Measurements from ENCODE around the gene ARSK. TPM values are rescaled to one million over a fixed set of nuclear protein-coding genes. Genes with fewer than 3 reads are reported as not detected.

ARSK gene
- total RNA-seq, 1 donor from 2014 or later = 5.7 TPM

- TF ChIP-seq CTCF (IDR thresholded peaks at IDR 0.05) = no peak
- H3K36me3 ChIP-seq = no peaks in the 10 kb centered on the region
- H3K4me1 ChIP-seq = no peaks in the 10 kb centered on the region
- intact Hi-C loops (cut with DNase I) = no loop called here
- H3K27me3 ChIP-seq = no peaks in the 10 kb centered on the region
- DNase-seq (no peak), ATAC-seq (no peak)
- H3K4me3 ChIP-seq = no peak overlapping the region
- H3K27ac ChIP-seq = no peak overlapping the region
- H3K9me3 ChIP-seq = no peaks in the 10 kb centered on the region
These were observed 99.3 kb downstream of the ARSK start for GRCh38 chr5:95654196-95654595.

Other genes with a start within 250 kb of the ARSK start
- gene FAM81B, start 163.7 kb upstream of the ARSK start, total RNA-seq = not detected
- 68.7 TPM for gene SKIC3, start 124 bp upstream of the ARSK start, total RNA-seq
- 0.49 TPM for gene GPR150, start 65.0 kb downstream of the ARSK start, total RNA-seq
- 3.7 TPM for gene RFESD, start 91.7 kb downstream of the ARSK start, total RNA-seq
- not detected for gene SPATA9, start 127.9 kb downstream of the ARSK start, total RNA-seq
- gene RHOBTB3, start 176.2 kb downstream of the ARSK start, total RNA-seq = 54.2 TPM